NOMO-1 (cell line): ENCODE results near the gene BTBD19.

Experiments
- DNase-seq, 2 experiments: peaks; one replicate each; lab custom pipeline; 2025; ENCODE audit not compliant: unreplicated experiment in 2 of 2; lab: John Stamatoyannopoulos, UW

BTBD19 gene

DNA sequence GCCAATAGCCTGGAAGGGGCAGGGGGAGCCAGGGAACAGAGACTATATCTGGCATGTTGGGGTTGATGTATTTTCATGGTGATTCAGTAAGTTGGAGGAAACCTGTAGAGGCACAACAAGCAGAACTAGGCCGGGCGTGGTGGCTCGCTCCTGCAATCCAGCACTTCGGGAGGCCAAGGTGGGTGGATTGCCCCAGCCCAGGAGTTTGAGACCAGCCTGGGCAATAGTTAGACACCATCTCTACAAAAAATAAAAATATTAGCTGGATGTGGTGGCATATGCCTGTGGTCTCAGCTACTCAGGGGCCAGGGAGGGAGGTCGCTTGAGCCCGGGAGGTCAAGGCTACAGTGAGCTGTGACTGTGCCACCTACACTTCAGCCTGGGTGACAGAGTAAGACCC lies 44.9 kb downstream of the BTBD19 start:
- no peak for DNase-seq

DNA sequence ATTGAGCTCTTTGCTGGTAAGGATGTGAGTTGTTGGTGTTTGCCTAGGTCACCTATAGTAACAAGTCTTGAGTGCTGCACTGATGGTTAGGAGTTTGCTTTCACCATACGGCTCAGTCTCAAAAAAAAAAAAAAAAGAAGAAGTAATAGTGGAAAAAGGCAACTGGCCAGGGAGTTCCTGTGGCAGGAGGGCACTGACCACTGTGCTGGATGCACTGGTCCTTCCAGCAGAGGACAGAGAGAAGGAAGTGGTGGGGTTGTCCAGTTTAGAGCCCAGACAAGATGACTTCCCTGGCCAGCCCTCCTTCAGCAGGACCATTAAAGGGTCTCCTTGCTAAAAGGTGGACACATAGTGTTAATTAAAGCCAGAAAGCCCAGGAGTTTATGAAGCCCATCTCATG lies 46.6 kb downstream of the BTBD19 start:
- DNase-seq, result no peak

DNA sequence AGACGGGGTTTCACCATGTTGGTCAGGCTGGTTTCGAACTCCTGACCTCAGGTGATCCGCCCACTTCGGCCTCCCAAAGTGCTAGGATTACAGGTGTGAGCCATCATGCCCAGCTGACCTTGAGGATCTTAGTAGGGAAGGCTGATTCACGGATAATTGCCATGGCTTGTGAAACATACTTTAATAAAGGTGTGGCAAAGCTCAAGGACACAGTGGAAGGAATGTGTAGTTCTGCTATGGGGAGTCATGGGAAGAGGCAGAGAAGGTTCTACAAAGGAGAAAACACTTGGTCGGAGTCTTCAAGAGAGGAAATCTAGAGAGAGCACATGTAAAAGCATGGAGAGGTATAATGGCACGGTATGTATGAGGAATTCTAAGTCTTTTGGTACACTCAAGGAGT lies 47.4 kb downstream of the BTBD19 start:
- no peak for DNase-seq

DNA sequence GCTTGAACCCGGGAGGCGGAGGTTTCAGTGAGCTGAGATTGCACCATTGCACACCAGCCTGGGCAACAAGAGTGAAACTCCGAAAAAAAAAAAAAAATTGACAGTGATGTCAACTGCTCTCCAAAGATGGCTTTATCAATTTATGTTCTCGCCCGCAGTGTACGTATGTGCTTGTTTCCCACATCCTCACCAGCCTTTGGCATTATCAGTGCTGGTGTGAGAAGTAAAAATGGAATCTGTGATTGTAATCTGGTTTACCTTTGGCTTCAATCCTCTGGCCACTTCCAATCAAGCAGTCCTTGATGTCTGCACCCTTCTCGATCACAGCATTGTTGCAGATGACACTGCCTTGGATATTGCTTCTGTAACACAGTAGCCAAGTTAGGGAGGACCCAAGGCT lies 49.1 kb downstream of the BTBD19 start:
- no peak for DNase-seq

DNA sequence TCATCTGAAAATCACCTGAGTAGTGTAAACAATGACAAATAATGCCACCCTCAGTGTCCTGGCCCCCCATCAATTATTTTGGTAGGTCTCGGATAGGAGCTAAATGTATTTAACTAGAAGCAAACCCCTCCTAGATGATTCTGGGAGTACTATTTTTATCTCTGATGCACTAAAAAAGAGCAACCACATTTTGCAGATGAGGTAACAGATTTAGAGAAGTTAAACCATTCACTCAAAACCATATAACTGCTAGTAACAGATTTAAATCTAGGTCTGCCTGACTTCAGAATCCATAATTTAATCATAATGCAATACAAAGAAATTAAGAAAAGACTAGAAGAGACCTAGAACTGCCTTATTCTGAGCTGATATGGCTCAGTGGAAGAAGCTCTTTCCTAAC lies 52.0 kb downstream of the BTBD19 start:
- DNase-seq, result peak; percentile 0 to 71

DNA sequence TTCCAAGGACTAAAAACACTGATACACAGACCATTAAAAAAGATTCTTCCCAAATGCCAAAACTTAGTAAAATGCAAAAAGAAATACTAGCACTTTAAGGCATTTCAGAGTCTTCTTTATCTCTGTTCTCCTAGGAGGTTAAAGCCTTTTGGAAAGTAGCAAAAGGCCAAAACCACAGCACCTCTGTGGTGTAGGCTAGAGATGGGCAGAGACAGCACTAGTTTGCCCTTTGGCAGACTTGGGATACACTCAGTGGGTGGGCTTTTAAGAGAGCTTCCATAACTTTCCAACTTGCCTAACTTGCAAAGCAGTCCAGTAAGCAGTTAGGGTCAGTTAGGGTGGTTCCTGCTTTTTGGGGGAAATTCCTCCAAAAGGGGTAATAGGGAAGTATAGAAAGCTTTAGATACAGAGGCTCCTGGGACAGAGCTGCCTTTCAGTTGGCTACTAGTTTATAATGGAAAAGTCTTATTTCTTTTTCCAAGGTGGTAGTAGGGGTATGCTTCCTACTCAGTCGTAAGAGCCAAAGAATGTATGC lies 52.6 kb downstream of the BTBD19 start:
- peak in 1 of 2 experiments; percentile 4 for DNase-seq

DNA sequence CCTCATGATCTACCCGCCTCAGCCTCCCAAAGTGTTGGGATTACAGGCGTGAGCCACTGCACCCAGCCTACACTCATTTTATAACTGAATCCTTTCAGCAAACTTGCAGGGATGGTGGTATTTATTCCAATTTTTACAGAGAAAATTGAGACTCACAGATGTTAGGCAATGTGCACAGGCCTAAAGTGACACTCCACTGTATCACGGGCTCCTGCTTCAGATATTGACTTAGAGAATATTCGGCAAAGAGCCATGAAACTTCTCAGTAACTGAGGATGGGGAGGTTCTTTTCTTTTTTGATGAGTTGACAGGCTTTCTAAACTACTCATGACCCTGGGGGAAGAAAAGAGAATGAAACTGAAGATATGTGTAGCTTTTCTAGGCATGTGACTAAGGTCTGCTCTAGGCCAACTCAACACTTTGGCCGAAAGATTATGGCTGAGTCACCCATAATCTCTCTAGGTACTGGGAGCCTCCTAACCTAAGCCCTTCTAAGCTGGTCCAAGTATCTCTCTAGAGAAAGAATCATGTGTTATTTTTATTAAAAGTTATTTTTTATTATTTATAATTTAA lies 54.6 kb downstream of the BTBD19 start:
- no peak for DNase-seq
